Liver (tissue), 9 donors: Measurements from ENCODE around the gene CLCN2. TPM values are rescaled to one million over a fixed set of nuclear protein-coding genes. Genes with fewer than 3 reads are reported as not detected.

Experiments
- DNase-seq: peaks from one replicate; pipeline ENCODE4 v3.0.0-alpha.2; 2017; ENCODE audit warnings: low spot score
- H3K27ac ChIP-seq, 2 donors: one replicate each; pipeline ENCODE4 v1.7.0; 2013; ENCODE audit warnings: inconsistent platforms in 2 of 2, low read length in 2 of 2, control low read depth in 1 of 2, low read depth in 1 of 2, mild to moderate bottlenecking in 1 of 2
- H3K27me3 ChIP-seq, 4 donors: one replicate each; pipeline versions ENCODE4 v1.6.1 to v1.7.0; 2013; ENCODE audit warnings: low read length in 3 of 4, inconsistent platforms in 1 of 4, mild to moderate bottlenecking in 1 of 4, moderate library complexity in 1 of 4; ENCODE audit not compliant: control insufficient read depth in 4 of 4, insufficient read depth in 4 of 4
- H3K36me3 ChIP-seq, 4 donors: one replicate each; pipeline versions ENCODE4 v1.6.1 to v1.7.0; 2013; ENCODE audit warnings: low read length in 3 of 4, mild to moderate bottlenecking in 3 of 4, low read depth in 1 of 4, moderate library complexity in 1 of 4; ENCODE audit not compliant: control insufficient read depth in 4 of 4, insufficient read depth in 3 of 4
- H3K4me1 ChIP-seq, 4 donors: one replicate each; pipeline versions ENCODE4 v1.6.1 to v1.7.0; 2013; ENCODE audit warnings: low read length in 3 of 4, mild to moderate bottlenecking in 3 of 4, moderate library complexity in 1 of 4; ENCODE audit not compliant: control insufficient read depth in 4 of 4, insufficient read depth in 4 of 4
- H3K4me3 ChIP-seq, 3 donors: one replicate each; pipeline versions ENCODE4 v1.6.1 to v1.7.0; 2013; ENCODE audit warnings: low read length in 3 of 3, control low read depth in 1 of 3, low read depth in 1 of 3, mild to moderate bottlenecking in 1 of 3
- H3K9ac ChIP-seq, 2 donors: one replicate each; pipeline ENCODE4 v1.7.0; 2013; ENCODE audit warnings: low read length in 2 of 2, mild to moderate bottlenecking in 2 of 2, moderate library complexity in 2 of 2, control low read depth in 1 of 2, low read depth in 1 of 2
- H3K9me3 ChIP-seq, 4 donors: one replicate each; pipeline versions ENCODE4 v1.6.1 to v1.7.0; 2013; ENCODE audit warnings: low read length in 3 of 4; ENCODE audit not compliant: control insufficient read depth in 4 of 4
- EGR1 ChIP-seq, 2 donors: IDR thresholded peaks; 2 replicates each; pipeline ENCODE4 v1.6.1; 2016 to 2018; ENCODE audit warnings: antibody characterized with exemption in 2 of 2, low read depth in 2 of 2
- FOXA1 ChIP-seq: IDR thresholded peaks from 2 replicates; pipeline ENCODE4 v1.6.1; 2016; ENCODE audit warnings: antibody characterized with exemption
- FOXA2 ChIP-seq: IDR thresholded peaks from 2 replicates; pipeline ENCODE4 v1.6.1; 2016; ENCODE audit warnings: antibody characterized with exemption
- GABPA ChIP-seq, 2 donors: IDR thresholded peaks in 1 of 2; conservative IDR thresholded peaks in 1 of 2; 2 replicates each; pipeline ENCODE4 v1.6.1; 2016; ENCODE audit warnings: antibody characterized with exemption in 2 of 2, mild to moderate bottlenecking in 1 of 2, moderate library complexity in 1 of 2
- HNF4A ChIP-seq, 2 donors: conservative IDR thresholded peaks; 2 replicates each; pipeline ENCODE4 v1.6.1; 2016; ENCODE audit warnings: antibody characterized with exemption in 2 of 2, mild to moderate bottlenecking in 2 of 2
- HNF4G ChIP-seq: IDR thresholded peaks from 2 replicates; pipeline ENCODE4 v1.6.1; 2016; ENCODE audit warnings: antibody characterized with exemption
- JUND ChIP-seq, 2 donors: IDR thresholded peaks; 2 replicates each; pipeline ENCODE4 v1.6.1; 2016; ENCODE audit warnings: antibody characterized with exemption in 2 of 2
- NR2F2 ChIP-seq: IDR thresholded peaks from 2 replicates; pipeline ENCODE4 v1.6.1; 2016; ENCODE audit warnings: antibody characterized with exemption
- RAD21 ChIP-seq, 2 donors: IDR thresholded peaks; 2 replicates each; pipeline ENCODE4 v1.6.1; 2016; ENCODE audit warnings: antibody characterized with exemption in 2 of 2, mild to moderate bottlenecking in 2 of 2
- REST ChIP-seq: IDR thresholded peaks from 2 replicates; pipeline ENCODE4 v1.6.1; 2016; ENCODE audit warnings: antibody characterized with exemption, mild to moderate bottlenecking
- RXRA ChIP-seq, 2 donors: IDR thresholded peaks; 2 replicates each; pipeline ENCODE4 v1.6.1; 2017 to 2018; ENCODE audit warnings: antibody characterized with exemption in 2 of 2, mild to moderate bottlenecking in 1 of 2
- SP1 ChIP-seq: IDR thresholded peaks from 2 replicates; pipeline ENCODE4 v1.6.1; 2018; ENCODE audit warnings: antibody characterized with exemption, mild to moderate bottlenecking
- TAF1 ChIP-seq: conservative IDR thresholded peaks from 2 replicates; pipeline ENCODE4 v1.6.1; 2016; ENCODE audit warnings: antibody characterized with exemption, mild to moderate bottlenecking
- YY1 ChIP-seq: IDR thresholded peaks from 2 replicates; pipeline ENCODE4 v1.6.1; 2016; ENCODE audit warnings: antibody characterized with exemption, mild to moderate bottlenecking
- WGBS: extraction: QIAGEN DNeasy Blood & Tissue Kit; methylation state at CpG from one replicate; pipeline ENCODE4 v1.1.7; 2013; 5-methylcytosine and 5-hydroxymethylcytosine counted together
- polyA plus RNA-seq, 2 donors: library from polyadenylated mRNA; stranded (reverse) in 1 of 2; unstranded in 1 of 2; fragments of 200-250 nt in 1 of 2; fragments of >200 nt in 1 of 2; fragmentation: Nextera tagmentation in 1 of 2; extraction: Ambion mirVana in 1 of 2; gene quantifications; one replicate each; pipeline versions ENCODE4 v1.2.1 to v1.2.3, GENCODE V29; 2013 to 2015
- total RNA-seq, 2 donors: library from RNA; depleted of rRNA; stranded (reverse); fragments of >200 nt; gene quantifications; one replicate each; pipeline ENCODE4 v1.2.3, GENCODE V29; 2014
- TF ChIP-seq, protein P1 (sequence below): IDR thresholded peaks from 2 replicates; pipeline ENCODE4 v1.6.1; 2016; ENCODE audit warnings: antibody characterized with exemption
- TF ChIP-seq, protein P2 (sequence below): IDR thresholded peaks from 2 replicates; pipeline ENCODE4 v1.6.1; 2016; ENCODE audit warnings: antibody characterized with exemption
- TF ChIP-seq, protein P3 (sequence below): fragments of 150-350 bp; IDR thresholded peaks from 2 replicates; pipeline ENCODE4 v1.5.1; 2017; ENCODE audit warnings: improper control_type of control experiment, low read depth, low read length; ENCODE audit not compliant: missing input control
- TF ChIP-seq, protein P4 (sequence below): IDR thresholded peaks from 2 replicates; pipeline ENCODE4 v1.6.1; 2016; ENCODE audit warnings: antibody characterized with exemption
- donor health status: healthy.
- donor health status: healthy.
- donor health status: healthy.
- donor health status: healthy.
- donor health status: healthy.

The CLCN2 gene
- total and polyA plus RNA-seq, 4 donors, result 1.1 to 3.9 (median 2.6) TPM

- TF ChIP-seq, protein P1, sequence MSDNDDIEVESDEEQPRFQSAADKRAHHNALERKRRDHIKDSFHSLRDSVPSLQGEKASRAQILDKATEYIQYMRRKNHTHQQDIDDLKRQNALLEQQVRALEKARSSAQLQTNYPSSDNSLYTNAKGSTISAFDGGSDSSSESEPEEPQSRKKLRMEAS, result no peak
These were observed 36.1 kb downstream of the CLCN2 start (continued) for GRCh38 chr3:184325269-184325668.

GRCh38 chr3:184323696-184324095, 37.7 kb downstream of the CLCN2 start:
- Histone ChIP-seq H3K4me1 (peaks cover 15 to 44% (median 39%) of the 10 kb centered on the region in 4 donors), H3K9ac (no peak overlapping the region), H3K27ac (peak overlapping the region in 1 of 2 donors; percentile 29), H3K9me3 (no peaks in the 10 kb centered on the region), H3K36me3 (peaks cover 57 to 84% (median 80%) of the 10 kb centered on the region in 4 donors), H3K27me3 (no peaks in the 10 kb centered on the region), H3K4me3 (no peak overlapping the region)
- 60% methylated on average over 8 of the region's 8 CpGs for WGBS
- DNase-seq, result no peak
- TF ChIP-seq RXRA (IDR thresholded peaks at IDR 0.05), result peak; percentile 54 to 72
- no peak for TF ChIP-seq HNF4G

- DNase-seq, result no peak
- Histone ChIP-seq H3K27me3 (no peaks in the 10 kb centered on the region), H3K9ac (peak overlapping the region in 1 of 2 donors; percentile 33), H3K36me3 (peaks cover 49 to 80% (median 76%) of the 10 kb centered on the region in 4 donors), H3K4me1 (peaks cover 15 to 50% (median 47%) of the 10 kb centered on the region in 4 donors), H3K9me3 (no peaks in the 10 kb centered on the region), H3K27ac (peak overlapping the region; percentile 49 to 72), H3K4me3 (no peak overlapping the region)
- TF ChIP-seq TAF1 (no peak), EGR1 (IDR thresholded peaks at IDR 0.05; ENCODE audit: low read depth in 2 of 2) (no peak), HNF4G (no peak), NR2F2 (no peak), RAD21 (IDR thresholded peaks at IDR 0.05) (peak; percentile 5 to 13), HNF4A (conservative IDR thresholded peaks at IDR 0.05) (peak in 1 of 2 donors; percentile 55), JUND (IDR thresholded peaks at IDR 0.05) (peak in 1 of 2 donors; percentile 64), GABPA (IDR thresholded peaks at IDR 0.05 in 1 of 2, conservative IDR thresholded peaks at IDR 0.05 in 1 of 2) (no peak), FOXA1 (no peak), RXRA (IDR thresholded peaks at IDR 0.05) (peak in 1 of 2 donors; percentile 67), FOXA2 (peak; percentile 22), SP1 (no peak), REST (no peak), YY1 (peak; percentile 42)
- TF ChIP-seq, protein P2, sequence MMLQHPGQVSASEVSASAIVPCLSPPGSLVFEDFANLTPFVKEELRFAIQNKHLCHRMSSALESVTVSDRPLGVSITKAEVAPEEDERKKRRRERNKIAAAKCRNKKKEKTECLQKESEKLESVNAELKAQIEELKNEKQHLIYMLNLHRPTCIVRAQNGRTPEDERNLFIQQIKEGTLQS, result no peak
- TF ChIP-seq, protein P3, sequence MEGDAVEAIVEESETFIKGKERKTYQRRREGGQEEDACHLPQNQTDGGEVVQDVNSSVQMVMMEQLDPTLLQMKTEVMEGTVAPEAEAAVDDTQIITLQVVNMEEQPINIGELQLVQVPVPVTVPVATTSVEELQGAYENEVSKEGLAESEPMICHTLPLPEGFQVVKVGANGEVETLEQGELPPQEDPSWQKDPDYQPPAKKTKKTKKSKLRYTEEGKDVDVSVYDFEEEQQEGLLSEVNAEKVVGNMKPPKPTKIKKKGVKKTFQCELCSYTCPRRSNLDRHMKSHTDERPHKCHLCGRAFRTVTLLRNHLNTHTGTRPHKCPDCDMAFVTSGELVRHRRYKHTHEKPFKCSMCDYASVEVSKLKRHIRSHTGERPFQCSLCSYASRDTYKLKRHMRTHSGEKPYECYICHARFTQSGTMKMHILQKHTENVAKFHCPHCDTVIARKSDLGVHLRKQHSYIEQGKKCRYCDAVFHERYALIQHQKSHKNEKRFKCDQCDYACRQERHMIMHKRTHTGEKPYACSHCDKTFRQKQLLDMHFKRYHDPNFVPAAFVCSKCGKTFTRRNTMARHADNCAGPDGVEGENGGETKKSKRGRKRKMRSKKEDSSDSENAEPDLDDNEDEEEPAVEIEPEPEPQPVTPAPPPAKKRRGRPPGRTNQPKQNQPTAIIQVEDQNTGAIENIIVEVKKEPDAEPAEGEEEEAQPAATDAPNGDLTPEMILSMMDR, result no peak
- TF ChIP-seq, protein P4, sequence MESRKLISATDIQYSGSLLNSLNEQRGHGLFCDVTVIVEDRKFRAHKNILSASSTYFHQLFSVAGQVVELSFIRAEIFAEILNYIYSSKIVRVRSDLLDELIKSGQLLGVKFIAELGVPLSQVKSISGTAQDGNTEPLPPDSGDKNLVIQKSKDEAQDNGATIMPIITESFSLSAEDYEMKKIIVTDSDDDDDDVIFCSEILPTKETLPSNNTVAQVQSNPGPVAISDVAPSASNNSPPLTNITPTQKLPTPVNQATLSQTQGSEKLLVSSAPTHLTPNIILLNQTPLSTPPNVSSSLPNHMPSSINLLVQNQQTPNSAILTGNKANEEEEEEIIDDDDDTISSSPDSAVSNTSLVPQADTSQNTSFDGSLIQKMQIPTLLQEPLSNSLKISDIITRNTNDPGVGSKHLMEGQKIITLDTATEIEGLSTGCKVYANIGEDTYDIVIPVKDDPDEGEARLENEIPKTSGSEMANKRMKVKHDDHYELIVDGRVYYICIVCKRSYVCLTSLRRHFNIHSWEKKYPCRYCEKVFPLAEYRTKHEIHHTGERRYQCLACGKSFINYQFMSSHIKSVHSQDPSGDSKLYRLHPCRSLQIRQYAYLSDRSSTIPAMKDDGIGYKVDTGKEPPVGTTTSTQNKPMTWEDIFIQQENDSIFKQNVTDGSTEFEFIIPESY, result peak; percentile 41
- TF ChIP-seq, protein P1, result no peak
- WGBS, result 74% methylated on average over 20 of the region's 20 CpGs
These were observed 38.5 kb downstream of the CLCN2 start for GRCh38 chr3:184322731-184323487.
